ENCODE results near the gene NRL.
A peak's percentile ranks its signal among the peaks of the same experiment; 100 is the strongest.

NRL gene

DNA sequence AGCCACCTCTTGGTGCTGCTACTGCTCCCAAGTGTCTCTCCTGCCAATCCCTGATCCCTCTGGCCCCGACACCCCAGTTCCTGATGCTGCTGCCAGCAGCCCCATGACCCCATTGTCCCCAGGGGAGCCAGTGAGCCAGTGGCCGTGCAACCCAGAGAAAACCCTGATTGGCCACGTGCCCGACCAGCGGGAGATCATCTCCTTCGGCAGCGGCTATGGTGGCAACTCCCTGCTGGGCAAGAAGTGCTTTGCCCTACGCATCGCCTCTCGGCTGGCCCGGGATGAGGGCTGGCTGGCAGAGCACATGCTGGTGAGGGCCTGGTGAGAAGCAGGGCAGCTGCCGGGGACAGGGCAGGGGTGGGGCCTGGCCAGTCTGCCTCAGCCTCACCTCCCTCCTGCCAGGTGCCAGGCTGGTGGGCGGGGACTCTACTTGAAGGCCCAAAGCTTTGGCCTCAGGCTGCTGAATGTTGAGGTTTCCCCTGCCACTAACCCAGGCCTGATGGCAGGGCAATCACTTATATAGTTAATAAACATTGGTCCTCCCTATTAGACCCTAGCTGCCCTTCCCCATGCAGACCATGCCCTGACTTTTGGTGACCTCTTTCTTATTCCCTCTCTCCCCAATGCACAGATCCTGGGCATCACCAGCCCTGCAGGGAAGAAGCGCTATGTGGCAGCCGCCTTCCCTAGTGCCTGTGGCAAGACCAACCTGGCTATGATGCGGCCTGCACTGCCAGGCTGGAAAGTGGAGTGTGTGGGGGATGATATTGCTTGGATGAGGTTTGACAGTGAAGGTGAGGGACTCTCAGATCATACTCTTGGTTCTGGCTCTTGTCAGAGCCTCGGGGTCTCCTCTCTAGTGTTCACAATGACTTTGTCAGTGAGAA lies 15.6 kb downstream of the NRL start:
- no peak for DNase-seq

DNA sequence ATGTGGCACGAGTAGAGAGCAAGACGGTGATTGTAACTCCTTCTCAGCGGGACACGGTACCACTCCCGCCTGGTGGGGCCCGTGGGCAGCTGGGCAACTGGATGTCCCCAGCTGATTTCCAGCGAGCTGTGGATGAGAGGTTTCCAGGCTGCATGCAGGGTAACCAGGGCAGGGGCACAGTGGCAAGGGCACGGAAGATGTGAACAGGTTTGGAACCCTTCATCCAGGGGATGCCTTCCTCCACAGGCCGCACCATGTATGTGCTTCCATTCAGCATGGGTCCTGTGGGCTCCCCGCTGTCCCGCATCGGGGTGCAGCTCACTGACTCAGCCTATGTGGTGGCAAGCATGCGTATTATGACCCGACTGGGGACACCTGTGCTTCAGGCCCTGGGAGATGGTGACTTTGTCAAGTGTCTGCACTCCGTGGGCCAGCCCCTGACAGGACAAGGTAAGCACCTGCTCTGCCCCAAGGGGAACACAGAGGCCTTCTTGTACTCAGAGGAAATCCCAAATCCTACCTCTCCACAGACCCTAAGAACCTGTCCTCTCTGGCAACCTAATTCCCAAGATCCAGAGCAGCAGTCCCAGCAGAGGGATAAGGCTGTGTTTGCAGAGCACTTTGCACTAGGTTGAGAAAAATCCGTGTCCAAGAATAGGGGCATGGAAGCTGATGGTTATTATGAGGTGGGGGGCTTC lies 16.4 kb downstream of the NRL start:
- DNase-seq: no peak

DNA sequence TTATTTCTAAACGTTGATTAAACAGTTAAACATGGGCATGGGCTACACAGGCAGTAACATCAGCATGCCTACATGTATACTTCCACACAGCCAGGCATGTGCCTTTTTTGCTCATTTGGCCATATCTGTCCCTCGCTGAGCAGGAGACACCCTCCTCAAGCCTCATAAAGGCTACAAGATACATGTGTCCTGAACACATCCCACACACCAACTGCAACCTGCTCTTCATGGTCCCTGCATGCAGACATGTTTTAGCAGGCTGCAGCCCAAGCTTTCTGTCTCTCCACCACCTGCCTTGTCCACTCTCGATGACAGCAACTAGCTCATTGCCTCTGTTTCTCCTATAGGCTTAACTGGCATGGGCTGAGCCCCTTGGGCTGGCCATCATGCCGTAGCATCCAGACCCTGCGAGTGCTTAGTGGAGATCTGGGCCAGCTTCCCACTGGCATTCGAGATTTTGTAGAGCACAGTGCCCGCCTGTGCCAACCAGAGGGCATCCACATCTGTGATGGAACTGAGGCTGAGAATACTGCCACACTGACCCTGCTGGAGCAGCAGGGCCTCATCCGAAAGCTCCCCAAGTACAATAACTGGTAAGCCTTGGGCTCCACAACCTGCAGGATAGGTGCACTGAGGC lies 18.1 kb downstream of the NRL start:
- DNase-seq: no peak

DNA sequence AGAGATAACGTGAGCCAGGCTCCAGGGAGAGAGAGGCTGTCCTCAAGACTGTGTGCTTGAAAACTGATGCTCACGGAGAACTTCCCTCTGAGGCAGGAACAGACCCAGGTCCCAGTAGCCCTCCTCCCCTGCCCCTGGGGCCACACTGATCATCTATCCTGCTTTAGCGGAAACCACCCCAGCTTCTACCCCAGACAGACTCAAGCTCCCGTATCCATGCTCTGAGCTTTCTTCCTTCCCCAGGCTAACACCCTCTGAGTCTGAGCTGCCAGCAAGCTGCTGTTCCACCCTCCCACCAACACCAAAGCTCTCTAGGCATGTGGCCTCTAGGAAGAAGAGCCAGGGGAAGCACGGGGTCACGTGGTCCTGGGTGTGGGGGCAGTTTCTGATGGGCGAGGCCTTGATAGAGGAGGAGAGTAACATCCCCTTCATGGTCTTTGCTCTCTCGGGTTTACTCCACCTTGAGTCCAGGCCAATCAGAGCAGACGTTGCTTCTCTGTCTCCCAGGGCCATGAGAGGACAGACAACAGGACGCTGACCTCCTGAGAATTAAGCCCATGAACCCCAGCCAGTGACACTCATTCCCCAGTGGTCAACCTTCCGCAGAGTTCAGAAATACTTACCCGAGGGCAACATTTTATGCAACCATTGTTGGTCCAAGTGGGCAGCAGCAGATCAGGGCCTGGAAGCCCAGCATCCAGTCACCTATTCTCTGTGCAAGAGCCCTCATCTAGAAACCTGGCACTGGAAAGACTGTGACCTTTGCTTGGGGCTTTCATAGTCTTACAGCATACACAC lies 19.3 kb downstream of the NRL start:
- DNase-seq: peak; percentile 57

DNA sequence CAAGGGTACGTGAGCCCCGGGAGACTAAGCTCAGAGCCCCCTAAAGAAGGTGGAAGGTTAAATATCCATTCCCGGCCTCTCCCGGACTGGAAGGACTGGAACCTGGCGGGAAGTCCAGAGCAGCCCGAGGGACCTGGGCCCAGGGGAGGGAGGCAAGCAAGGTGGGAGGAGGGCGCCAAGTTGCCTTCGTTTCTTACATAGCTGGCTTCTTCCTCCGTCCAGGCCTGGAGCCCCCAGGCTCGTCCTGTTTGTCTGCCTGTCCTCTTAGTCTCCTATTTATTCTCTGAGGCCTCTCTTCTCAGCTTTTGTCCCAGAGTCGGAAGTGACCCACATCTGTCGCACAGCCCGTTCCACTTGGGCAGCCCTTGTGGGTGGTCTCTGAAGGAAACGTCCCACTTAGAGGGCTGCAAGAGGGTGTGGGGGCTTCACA lies 19.9 kb downstream of the NRL start:
- no peak for DNase-seq

DNA sequence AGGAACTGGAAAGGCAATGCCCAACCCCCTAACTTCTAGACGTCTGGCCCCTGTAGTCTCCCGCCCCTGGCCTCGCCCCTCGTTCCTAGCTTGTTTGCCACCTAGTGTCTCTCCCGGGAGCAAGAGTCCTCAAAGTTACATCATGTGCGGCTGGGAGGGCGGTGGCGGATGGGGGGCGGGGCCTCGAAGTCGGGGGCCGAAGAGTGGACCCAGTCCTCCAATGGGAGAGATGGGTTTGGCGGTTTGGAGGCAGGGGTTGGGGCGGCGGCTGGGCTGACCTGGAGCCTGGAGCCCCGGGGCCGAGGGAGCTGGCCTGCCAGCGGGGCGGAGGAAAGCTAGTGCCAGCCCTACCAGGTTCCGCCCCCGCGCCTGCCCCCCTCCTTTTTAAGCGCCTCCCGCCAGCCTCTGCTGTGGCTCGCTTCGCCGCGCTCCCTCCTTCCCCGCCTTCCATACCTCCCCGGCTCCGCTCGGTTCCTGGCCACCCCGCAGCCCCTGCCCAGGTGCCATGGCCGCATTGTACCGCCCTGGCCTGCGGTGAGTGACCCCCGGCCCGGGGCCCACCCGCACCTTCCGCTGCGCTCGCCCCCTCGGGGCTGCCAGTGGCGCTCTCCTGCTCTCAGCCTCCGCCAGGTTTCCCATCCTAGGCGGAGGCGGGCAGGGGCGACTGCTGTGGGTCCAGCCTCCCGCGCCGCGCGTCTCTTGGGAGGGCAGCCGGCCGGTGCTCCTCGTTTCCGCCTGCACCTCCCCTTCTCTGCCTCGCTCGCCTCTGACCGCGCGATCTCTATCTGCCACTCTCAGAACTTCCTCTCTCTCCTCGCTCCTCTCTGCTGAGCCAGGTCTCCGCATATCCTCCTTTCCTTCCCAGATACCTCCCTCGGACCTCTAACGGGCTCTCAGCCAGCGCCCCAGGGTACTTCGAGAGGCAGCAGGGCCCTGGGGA lies 20.6 kb downstream of the NRL start, which contains the start of gene PCK2:
TSS of gene PCK2 (plus strand) at position 411 of the 940 bp plus-strand sequence. CDS start at position 506, 95 bp downstream.
- peak; percentile 84 for DNase-seq

DNA sequence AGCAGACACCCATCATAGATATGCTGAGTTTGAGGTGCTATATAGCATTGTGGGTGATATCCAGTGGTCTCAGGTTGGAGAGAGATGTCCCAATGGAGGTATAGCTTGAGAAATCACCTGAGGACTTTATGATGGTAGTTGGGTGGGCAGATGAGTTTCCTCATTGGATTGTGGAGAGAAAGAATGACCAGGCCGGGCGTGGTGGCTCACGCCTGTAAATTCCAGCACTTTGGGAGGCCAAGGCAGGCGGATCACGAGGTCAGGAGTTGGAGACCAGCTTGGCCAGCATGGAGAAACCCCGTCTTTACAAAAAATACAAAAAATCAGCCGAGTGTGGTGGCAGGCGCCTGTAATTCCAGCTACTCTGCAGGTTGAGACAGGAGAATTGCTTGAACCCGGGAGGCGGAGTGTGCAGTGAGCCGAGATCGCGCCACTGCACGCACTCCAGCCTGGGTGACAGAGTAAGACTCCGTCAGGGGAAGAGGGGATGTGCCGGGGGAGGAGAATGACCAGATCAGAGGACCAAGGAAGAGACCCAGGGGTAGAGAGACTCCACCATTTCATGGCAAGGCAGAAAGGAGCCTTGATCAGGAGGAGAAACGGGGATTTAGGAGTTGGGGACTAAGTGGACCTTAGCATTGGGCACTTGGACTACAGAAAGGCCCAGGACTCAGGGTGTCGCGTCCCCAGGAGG lies 21.4 kb downstream of the NRL start:
- DNase-seq: no peak

DNA sequence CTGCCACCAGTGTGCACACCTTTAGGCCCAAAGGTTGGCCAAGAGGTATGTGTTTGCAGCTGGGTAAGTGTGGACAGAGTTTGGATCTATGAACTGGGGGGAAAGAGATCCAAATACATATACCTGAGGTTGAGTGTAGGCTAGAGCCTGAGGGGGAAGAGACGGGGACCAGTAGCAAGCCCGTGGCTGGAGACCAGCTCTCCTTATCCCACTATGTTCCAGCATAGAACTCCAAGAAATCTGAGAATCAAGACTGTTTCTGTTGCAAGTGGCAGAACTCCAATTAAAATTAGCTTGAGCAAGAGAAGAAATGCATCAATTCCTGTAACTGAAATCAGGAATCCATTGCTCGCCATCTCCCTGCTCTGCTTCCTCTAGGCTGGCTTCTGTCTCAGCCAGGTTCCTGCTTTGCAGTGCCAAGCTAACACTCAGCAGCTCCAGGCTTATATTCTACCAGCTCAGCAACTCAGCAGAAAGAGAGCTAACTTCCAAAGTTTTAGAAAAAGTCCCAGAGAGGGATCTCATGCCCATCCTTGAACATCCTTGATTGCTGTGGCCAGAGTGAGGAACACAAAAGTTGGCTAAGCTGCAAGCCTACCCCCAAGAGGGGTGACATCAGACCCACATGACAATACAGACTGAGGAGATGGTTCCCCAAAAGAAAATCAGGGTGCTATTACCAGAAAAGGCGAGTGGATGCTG lies 22.1 kb downstream of the NRL start:
- no peak for DNase-seq

DNA sequence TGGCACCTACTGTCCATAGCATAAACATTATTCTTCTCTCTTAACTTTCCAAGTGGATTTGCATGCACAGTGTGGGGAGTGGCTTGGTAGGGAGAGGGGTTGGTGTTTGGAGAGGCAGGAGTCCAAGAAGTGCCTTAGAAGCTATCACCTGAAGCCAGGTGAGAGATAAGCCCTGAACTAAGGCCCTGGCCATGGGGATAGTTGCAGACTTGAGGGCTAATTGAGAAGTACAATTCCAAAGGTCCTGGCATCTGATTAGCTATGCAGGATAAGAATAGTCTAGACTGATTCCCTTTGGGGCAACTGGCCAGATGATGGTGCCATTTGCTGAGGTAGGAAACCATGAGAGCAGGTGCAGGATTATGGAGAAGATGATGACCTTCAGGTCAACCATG lies 22.6 kb downstream of the NRL start:
- DNase-seq: no peak

DNA sequence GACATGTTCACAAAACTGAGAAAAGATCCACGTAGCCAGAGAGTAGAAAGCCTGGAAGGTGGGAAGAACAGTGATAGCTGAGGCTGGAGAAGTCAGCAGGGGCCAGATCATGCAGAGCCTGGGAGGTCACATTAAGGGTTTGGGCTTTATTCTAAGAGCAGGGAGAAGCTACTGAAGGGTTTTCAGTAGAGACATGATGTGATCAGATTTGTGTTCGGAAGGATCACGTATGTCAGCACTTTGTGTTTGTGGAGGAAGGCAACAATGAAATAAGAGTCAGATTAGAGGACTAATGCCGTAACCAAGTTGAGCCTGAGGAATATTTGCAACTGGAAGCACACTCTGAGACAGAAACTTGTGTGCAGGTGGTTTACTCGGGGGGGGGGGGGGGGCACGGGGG lies 24.9 kb downstream of the NRL start:
- DNase-seq: no peak

DNA sequence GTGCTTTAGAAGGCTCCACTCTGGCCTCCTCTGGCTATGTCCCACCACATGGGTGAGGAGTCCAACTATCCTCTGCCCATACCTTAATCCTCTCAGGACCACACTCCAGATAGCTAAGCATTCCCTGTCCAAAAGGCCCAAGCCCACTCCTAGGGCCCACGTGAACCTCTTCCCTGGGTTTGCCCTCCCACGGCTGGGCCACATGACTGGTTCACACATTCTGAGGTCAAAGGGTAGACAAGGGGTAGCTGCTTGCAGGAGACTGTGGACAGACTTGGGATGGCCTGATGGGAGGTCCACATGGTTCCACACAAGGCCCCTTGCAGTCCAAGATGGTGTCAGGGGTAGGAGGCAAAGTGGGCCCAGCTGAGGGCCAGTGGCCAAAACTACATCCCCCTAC lies 26.7 kb downstream of the NRL start:
- no peak for DNase-seq

DNA sequence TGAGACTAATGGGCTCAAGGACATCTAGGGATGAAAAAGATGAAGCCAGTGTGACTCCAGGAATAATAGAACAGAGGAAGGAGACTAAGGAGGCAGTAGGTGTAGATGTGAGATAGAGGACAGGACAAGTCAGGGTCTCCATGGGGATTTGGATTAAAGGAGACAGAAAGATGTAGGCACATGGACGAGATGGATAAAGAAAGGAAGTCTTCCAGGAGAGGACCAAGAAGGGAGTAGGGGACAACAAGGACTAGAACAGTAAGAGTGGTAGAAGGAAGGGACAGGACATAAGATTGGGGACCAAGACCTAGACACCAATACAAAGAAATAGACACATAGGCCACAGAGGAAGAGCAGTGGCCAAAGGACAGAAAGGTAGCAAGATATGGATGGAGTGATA lies 27.7 kb downstream of the NRL start:
- no peak for DNase-seq

DNA sequence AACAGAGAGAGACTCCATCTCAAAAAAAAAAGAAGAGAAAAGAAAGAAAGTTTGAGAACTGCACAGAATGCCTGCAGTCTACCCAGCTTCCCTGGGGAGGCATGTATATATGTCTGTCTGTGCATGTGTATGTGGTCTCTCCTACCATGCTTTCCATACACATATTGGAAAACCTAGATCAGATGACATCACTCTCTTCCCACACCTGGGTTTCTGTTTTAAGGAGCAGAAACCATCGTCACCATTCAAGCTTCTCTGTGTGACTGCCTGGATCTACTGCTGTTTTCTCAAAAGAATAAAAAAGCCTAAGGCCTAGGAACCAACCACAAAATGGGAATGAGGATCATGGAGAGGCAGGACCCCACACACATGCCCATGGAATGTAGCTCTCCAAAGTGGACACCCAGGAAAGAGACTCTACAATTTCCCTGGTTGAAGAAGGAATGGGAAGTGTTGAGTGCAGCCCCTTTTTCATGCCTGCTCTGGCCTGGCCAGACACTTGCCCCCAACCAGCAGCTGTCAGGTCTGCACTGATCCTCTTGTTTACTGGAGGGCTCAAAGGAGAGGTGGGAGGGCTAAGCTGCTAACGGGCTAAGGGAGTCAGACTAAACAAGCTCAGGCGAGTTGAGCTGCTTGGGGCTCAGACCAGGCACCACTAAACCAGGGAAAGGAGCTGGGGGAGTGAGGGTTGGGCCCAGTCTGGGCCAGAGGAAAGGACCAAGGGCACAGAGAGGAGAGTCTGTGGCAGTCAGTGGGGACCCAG lies 28.4 kb downstream of the NRL start:
- no peak for DNase-seq

DNA sequence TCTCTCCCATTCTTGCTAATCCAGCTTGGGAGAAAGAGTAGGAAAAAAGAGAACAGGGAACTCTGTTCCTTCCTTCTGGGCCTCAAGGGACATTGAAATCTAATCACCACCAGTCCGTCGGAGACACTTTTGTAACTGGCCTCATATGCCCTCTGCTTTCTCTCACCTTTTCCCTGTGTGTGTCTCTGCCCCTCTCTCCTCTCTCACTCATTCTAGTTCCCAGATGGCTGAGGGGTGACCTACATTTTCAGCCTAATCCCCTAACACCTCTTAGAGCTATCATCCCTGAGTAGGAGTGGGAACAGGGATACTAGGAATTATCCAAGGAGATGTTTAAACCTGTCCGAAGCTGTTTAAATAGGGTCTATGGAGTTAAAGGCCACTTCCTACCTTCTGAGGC lies 29.5 kb downstream of the NRL start:
- DNase-seq: no peak

DNA sequence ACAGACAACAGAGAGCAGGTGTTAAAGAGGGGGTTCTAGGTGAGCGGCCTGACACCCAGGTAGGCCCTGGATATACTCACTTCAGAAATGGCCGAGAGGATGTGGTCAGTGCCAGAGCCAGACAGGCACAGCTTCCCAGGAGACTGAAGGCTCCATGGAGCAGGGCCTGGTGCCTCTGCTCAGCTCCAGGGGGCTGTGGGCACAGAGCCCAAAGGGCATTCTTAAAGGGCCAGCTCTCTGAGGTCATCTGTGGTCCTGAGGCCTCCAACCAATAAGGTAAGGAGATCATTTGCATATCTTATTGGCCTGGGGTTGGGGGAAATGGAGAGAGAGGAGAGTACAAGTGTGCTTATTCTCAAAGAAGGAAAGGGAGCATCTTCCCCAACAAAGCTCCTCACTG lies 30.3 kb downstream of the NRL start:
- DNase-seq: no peak

DNA sequence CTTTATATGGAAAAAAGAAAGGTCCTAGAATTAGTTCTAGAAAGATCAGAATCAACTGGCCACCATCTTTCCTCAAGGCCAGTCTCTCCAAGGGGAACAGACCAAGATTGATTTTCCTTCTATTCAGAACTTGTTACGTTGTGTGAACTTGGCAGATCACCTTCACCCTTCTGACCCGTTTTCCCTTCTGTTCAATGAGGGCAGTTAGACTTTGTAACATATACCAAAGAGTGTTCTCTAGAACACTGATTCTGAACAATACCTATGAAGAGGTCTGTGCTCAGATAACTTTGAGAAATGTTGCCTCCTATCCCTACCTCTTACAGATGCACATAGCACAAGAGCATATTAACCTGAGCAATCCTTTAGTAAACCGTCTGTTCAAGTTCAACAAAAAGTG lies 31.3 kb downstream of the NRL start:
- DNase-seq: no peak

DNA sequence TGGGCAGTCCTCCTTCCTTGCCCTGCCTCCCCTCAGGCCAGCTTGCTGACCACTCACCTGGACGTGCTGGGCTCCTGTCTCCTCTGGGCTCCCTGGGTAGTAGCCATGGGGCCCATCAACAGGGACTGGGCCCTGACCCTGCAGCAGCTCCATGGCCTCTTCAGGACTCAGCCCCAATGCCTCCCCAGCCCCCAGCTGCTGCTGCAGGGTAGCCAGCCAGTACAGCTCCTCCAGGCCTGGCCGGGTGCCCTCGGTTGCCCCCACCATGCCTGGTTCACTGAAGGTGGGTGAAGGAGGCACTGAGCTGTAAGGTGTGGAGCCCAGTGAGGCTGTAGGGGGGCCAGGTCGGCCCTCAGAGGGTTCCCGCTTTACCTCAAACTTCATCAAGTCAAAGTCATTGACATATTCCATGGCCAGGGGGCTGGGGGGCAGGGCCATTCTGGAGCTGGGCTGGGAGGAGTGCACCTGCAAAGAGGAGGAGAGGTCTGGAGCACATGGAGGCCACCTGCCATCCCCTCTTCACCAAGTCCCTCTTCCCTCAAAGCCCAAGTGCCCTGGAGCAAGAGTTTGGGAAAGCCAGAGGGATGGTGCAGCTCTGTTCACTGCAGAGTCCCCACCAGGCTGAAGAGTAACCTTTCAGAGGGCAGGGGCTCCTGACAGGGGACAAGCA lies 32.2 kb downstream of the NRL start:
- no peak for DNase-seq

DNA sequence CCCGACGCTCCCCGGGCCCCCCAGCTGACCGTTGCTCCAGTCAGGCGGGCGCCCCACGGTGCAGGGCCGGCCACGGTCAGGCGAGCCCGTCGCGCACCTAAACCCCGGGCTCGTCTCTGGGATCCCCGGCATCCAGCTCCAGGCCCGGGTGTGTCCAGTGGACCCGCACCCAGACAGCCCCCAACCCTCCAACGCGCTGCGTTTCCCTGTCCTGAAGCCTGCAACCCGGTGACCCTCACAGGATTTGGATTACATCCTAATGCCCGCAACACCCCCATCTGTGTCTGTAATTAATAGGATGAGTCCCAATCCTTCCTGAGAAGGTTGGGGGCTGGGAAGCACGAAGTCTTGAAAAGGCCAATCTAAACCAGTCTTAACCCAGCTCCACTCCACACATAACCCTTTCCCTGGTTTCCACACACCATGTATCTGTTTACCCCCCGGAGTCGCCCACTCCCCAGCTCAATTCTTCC lies 33.0 kb downstream of the NRL start:
- no peak for DNase-seq
